GM12878 (cell line): Measurements from ENCODE around the gene SLC49A4.

ENCODE experiments used
- CEBPB ChIP-seq, 2 experiments: fragments of 150-350 bp in 1 of 2; IDR thresholded peaks; 2 replicates each; pipeline ENCODE4 v1.6.1; 2012 to 2014; ENCODE audit warnings: low read depth in 2 of 2, low read length in 2 of 2, borderline replicate concordance in 1 of 2, inconsistent platforms in 1 of 2
- EGR1 ChIP-seq, 2 experiments: IDR thresholded peaks; 1 replicate in 1 of 2; 2 replicates in 1 of 2; pipeline ENCODE4 v1.6.1; 2011 to 2012; ENCODE audit warnings: low read depth in 2 of 2, low read length in 2 of 2, borderline replicate concordance in 1 of 2, mild to moderate bottlenecking in 1 of 2, moderate library complexity in 1 of 2
- MXI1 ChIP-seq: fragments of 150-350 bp; IDR thresholded peaks from 2 replicates; pipeline ENCODE4 v1.6.1; 2011; ENCODE audit warnings: low read depth, mild to moderate bottlenecking, inconsistent platforms, low read length, improper control_type of control experiment
- POLR2A ChIP-seq: IDR thresholded peaks from 2 replicates; pipeline ENCODE4 v1.6.1; 2011; ENCODE audit warnings: low read depth, mild to moderate bottlenecking, low read length
- TF ChIP-seq, protein P1 (sequence below): IDR thresholded peaks from 2 replicates; pipeline ENCODE4 v1.6.1; 2012; ENCODE audit warnings: low read length, inconsistent platforms
- TF ChIP-seq, protein P2 (sequence below): IDR thresholded peaks from 2 replicates; pipeline ENCODE4 v1.6.1; 2011; ENCODE audit warnings: mild to moderate bottlenecking, low read depth, low read length, moderate library complexity; ENCODE audit not compliant: insufficient replicate concordance
- TF ChIP-seq, protein P3 (sequence below): IDR thresholded peaks from 2 replicates; pipeline ENCODE4 v1.6.1; 2012; ENCODE audit warnings: low read depth, low read length, improper control_type of control experiment
- TF ChIP-seq, protein P4 (sequence below): IDR thresholded peaks from 2 replicates; pipeline ENCODE4 v1.6.1; 2011; ENCODE audit warnings: low read depth, low read length, improper control_type of control experiment, borderline replicate concordance
- TF ChIP-seq, protein P5 (sequence below), 3 experiments: IDR thresholded peaks in 2 of 3; conservative IDR thresholded peaks in 1 of 3; 2 replicates each; pipeline ENCODE4 v1.5.1; 2011; ENCODE audit warnings: low read depth in 3 of 3, low read length in 3 of 3, mild to moderate bottlenecking in 3 of 3, control low read depth in 2 of 3, moderate library complexity in 2 of 3, inconsistent platforms in 1 of 3, mixed read lengths in 1 of 3; ENCODE audit not compliant: control insufficient read depth in 2 of 3, insufficient read depth in 1 of 3; ENCODE audit errors: extremely low read depth in 1 of 3

DNA sequence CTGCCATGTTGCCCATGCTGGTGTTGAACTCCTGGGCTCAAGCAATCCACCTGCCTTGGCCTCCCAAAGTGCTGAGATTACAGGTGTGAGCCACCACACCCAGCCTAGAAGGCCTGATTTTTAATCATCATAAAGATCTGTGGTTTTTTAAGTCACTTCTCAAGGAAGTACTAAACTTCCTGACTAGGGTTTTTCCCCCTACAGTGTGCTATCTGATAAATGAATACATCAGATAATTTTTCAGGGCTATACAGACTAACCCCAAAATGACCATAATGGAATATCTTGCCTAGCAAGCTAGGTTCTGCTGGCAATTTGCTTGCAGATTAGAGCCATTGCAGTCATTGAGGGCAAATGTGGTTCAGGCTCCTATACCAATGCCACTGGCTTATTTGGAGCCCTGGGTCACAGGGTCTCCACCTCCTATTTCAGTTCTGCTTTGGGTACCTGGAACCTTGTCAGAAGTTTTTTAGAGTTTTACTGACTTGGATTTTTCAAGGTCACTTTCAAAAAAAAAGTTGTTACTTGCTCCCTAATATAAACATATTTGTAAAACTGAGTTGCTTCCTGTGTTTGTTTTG lies 80.8 kb downstream of the SLC49A4 start:
- TF ChIP-seq MXI1, result no peak
- TF ChIP-seq, protein P1, sequence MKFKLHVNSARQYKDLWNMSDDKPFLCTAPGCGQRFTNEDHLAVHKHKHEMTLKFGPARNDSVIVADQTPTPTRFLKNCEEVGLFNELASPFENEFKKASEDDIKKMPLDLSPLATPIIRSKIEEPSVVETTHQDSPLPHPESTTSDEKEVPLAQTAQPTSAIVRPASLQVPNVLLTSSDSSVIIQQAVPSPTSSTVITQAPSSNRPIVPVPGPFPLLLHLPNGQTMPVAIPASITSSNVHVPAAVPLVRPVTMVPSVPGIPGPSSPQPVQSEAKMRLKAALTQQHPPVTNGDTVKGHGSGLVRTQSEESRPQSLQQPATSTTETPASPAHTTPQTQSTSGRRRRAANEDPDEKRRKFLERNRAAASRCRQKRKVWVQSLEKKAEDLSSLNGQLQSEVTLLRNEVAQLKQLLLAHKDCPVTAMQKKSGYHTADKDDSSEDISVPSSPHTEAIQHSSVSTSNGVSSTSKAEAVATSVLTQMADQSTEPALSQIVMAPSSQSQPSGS, result no peak
- no peak for TF ChIP-seq EGR1 (IDR thresholded peaks at IDR 0.05; ENCODE audit: borderline replicate concordance in 1 of 2, low read depth in 2 of 2, low read length in 2 of 2)
- TF ChIP-seq, protein P2, sequence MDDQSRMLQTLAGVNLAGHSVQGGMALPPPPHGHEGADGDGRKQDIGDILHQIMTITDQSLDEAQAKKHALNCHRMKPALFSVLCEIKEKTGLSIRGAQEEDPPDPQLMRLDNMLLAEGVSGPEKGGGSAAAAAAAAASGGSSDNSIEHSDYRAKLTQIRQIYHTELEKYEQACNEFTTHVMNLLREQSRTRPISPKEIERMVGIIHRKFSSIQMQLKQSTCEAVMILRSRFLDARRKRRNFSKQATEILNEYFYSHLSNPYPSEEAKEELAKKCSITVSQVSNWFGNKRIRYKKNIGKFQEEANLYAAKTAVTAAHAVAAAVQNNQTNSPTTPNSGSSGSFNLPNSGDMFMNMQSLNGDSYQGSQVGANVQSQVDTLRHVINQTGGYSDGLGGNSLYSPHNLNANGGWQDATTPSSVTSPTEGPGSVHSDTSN, result no peak
- TF ChIP-seq, protein P3, sequence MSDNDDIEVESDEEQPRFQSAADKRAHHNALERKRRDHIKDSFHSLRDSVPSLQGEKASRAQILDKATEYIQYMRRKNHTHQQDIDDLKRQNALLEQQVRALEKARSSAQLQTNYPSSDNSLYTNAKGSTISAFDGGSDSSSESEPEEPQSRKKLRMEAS, result no peak
- TF ChIP-seq, protein P4, sequence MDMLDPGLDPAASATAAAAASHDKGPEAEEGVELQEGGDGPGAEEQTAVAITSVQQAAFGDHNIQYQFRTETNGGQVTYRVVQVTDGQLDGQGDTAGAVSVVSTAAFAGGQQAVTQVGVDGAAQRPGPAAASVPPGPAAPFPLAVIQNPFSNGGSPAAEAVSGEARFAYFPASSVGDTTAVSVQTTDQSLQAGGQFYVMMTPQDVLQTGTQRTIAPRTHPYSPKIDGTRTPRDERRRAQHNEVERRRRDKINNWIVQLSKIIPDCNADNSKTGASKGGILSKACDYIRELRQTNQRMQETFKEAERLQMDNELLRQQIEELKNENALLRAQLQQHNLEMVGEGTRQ, result no peak
- TF ChIP-seq CEBPB (IDR thresholded peaks at IDR 0.05; ENCODE audit: borderline replicate concordance in 1 of 2, low read depth in 2 of 2, low read length in 2 of 2), result no peak
- TF ChIP-seq, protein P5, sequence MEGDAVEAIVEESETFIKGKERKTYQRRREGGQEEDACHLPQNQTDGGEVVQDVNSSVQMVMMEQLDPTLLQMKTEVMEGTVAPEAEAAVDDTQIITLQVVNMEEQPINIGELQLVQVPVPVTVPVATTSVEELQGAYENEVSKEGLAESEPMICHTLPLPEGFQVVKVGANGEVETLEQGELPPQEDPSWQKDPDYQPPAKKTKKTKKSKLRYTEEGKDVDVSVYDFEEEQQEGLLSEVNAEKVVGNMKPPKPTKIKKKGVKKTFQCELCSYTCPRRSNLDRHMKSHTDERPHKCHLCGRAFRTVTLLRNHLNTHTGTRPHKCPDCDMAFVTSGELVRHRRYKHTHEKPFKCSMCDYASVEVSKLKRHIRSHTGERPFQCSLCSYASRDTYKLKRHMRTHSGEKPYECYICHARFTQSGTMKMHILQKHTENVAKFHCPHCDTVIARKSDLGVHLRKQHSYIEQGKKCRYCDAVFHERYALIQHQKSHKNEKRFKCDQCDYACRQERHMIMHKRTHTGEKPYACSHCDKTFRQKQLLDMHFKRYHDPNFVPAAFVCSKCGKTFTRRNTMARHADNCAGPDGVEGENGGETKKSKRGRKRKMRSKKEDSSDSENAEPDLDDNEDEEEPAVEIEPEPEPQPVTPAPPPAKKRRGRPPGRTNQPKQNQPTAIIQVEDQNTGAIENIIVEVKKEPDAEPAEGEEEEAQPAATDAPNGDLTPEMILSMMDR (IDR thresholded peaks at IDR 0.05 in 2 of 3, conservative IDR thresholded peaks at IDR 0.05 in 1 of 3; ENCODE audit: control insufficient read depth in 2 of 3, extremely low read depth in 1 of 3, insufficient read depth in 1 of 3, low read depth in 3 of 3, low read length in 3 of 3), result no peak
- no peak for TF ChIP-seq POLR2A
